ENCODE measurements around the gene KRTAP16-1.

DNA sequence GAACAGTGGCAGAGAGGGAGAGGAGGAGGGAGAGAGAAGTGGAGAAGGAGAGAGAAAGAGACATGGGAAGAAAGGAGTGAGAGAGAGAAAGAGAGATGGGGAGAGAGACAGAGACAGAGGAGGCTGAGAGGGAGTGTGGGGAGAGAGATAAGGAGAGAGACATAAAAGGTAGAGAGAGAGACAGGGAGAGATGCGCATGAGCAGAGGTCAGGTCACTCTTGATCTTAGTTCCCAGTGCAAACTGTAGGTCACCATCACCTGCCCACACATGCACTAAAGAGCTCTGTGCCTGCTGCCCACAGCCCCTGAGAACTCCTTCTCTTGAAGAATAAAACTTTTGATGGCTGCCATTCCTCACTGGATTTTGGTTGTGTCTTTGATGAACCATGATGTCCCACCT is 26.6 kb upstream of the KRTAP16-1 start:
- no peak for TF ChIP-seq POLR2AphosphoS5 (IDR thresholded peaks at IDR 0.05; ENCODE audit: low read depth, low read length)
- no peak for TF ChIP-seq POLR2A (IDR thresholded peaks at IDR 0.05; ENCODE audit: low read depth, low read length)
- no peak for TF ChIP-seq TAF1 (IDR thresholded peaks at IDR 0.05; ENCODE audit: low read depth, low read length)
